GM21723 (cell line): ENCODE measurements around the gene INSYN1.
"Not testable (repeated sequence)": the region's sequence is repeated elsewhere in the genome, so short reads cannot be mapped to it uniquely, and the experiment has no call there.

Experiments
- ATAC-seq: cut with Tn5 transposase; IDR thresholded peaks from one replicate; pipeline ENCODE4 v1.9.1; 2021; ENCODE audit warnings: mild to moderate bottlenecking, moderate library complexity; ENCODE audit not compliant: unreplicated experiment

The INSYN1 gene, protein sequence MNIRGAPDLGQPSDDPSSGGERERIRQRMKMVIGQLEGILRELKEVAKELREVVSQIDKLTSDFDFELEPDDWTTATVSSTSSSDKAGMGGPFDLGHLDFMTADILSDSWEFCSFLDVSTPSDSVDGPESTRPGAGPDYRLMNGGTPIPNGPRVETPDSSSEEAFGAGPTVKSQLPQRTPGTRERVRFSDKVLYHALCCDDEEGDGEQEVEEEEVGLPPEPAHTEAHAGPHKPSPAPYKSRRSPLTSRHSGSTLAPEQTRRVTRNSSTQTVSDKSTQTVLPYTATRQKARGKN

DNA sequence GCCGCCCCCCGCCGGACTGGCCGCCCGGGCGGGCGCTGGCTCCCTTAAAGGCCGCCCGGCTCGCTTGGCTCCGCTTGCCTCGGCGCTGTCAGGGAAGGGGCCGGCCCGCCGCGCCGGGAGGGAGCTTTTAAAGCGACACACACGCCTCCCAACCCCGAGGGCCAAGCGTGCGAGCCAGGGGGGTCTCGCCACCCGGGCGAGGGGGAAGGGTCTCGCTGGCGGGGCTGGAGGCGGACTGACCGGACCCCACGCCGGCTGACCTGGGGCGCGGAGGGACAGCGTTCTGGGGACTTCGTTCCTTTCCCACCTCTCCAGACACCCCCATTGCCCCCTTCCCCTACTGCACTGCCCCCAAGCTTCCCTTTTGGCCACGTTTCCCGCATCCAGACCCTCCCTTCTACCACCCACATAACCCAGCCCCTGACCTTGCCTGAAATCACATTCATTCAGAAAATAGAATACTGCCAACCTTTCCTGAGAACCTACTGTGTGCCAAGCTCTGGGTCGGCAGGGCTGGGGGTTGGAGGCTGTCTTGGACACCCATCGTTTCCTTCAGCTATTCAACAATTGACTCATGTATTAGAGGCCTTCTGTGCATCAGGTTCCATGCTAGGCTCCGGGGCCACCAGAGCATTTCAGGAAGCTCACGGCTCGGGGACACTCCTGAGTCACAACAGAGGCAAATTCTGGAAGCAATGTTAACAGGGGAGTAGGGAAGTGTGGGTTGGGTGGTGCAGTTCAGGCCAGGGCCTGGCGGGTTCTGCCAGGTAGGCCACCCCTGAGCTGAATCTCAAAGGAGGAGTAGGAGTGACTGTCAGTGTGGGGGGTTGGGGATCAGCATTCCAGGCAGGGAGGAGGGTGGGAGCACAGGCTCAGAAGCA, at the start of gene INSYN1:
Gene INSYN1, minus strand, starts transcription at position 102 of the 881 bp plus-strand sequence. CDS start 2,221 bp downstream, outside the sequence.
- ATAC-seq = no peak

DNA sequence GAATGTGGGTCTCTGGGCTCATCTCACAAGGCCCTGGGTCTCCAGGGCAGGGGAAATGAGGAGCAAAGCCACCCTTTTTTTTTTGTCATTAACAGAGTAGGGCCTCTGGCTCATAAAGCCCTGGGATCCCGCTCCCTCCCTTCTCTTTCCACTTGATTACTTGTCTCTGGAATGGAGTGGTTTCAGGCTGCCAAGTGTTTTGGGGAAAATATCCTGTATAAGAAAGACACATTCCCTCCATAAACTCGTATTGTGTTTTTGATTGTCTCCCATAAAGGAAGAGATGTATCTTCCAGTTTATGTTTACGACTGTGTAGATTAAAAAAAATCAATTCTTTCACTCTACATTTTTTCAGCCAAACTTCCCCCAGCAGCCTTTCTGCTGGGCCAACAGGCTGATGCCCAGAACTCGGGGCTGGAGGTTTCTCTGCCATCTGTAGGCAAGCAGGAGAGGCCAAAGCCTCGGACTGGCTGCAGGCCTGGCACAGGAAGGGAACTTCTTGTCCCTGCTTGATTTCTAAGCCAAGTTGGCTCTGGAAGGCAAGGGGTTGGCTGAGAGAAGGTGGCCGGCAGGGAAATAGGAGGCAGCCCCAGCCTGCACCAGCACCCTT, 49.4 kb upstream of the INSYN1 start:
- no peak for ATAC-seq

DNA sequence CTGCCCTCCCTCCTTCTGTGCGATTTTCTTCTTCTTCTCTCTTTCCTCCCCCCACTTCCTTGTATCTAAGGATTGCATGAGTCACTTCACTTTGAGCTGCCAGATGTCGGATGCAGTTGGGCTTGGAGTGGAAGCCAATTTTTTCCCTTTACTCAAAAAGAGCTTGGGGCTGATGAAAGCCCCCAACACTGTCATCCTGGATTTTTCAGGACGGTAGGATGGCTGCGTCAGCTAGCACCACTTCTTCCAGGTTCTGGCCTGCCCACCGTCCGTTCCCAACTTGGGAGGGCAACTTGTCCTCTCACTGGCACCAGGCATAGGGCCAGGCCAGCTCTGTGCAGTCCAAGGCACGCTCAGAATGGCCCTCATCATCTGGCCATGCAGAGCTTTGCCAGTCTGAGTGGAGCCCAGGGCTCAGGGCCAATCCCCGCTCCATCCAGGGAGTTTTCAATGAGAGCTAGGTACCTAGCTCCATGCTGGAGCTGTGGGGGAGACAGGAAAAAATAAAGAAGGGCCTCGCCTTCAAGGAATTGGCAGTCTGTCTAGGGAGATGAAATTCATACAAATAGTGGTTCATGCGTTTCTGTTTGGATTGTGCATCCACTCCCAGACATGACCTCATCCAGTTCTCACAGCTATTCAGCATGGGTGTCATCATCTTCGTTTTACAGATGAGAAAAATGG, 47.7 kb upstream of the INSYN1 start:
- ATAC-seq = no peak

DNA sequence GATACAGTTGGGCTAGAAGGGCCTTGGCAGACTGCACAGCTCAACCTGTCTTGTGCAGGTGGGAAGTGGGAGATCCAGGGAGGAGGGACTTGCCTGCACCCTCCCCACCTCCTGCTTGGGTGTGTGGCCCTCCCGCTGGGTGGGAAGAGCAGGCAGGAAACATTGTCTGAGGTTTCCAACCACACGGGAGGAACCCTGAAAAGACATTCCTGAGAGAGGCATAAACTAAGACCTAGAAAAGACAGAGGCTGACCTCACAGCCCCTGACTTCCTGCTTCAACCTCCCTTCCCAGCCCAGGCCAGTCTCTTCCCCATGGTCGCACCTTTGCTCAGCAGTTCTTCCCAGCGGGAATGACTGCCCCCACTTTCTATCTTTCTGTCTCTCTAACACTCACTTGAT, 46.3 kb upstream of the INSYN1 start:
- ATAC-seq = no peak

DNA sequence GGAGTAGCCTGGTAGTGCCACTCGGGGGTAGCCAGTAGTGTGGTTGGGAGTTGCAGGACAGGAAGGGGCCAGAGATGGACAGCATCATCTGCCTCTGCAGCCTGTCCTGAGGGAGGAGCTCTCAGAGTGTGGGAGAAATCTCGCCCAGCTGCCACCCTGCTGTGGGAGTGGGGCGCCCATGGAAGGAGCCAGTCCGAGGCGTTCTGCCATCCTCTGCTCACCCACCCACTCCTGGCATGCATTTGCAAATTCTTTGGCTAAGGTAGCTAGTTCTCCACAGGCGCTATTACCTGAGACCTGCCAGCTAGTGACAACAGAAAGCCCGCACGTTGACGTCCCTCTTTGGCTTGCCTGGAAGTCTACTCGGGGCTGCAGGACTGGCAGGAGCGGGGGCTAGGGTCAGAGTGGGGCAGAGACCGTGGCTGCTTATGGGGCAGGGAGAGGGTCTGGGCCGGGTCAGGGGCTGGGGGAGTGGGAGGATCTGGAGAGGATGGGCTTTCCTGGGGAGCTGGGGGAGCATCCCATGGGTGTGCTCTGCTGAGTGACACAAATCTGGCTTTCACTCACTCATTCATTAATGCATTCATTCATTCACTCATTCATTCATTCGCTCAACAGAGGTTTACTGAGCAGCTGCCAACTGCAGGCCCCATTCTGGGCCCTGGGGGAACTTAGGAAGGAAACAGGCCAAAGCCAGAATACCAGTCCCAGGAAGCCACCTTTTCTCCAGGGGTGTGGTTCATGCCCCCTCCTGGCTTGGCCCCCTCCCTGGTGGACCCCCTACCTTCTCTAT, 44.4 kb upstream of the INSYN1 start:
- no peak for ATAC-seq

DNA sequence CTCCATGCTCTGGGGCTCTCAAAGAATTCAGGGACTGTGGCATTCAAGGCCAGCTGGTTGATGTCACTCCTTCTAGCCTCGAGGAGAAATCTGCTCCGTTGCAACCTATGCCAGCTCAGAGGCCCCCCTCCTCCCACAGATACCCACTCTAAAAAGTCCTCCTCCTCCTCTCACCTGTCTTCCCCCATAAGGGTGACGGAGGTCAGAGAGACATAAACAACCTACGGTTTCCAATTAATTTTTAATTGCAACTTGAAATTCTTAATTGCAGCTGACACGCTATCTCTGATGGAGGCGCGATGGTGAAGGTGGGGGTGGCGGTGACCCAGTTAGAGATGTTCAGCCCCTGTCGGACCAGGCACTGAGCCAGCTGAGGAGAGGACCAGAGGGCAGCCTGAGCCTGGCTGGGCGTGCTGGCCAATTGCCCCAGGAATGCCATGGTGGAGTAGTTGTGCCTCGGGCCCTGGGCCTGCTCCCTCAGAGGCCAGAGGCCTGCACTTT, 43.2 kb upstream of the INSYN1 start:
- no peak for ATAC-seq

DNA sequence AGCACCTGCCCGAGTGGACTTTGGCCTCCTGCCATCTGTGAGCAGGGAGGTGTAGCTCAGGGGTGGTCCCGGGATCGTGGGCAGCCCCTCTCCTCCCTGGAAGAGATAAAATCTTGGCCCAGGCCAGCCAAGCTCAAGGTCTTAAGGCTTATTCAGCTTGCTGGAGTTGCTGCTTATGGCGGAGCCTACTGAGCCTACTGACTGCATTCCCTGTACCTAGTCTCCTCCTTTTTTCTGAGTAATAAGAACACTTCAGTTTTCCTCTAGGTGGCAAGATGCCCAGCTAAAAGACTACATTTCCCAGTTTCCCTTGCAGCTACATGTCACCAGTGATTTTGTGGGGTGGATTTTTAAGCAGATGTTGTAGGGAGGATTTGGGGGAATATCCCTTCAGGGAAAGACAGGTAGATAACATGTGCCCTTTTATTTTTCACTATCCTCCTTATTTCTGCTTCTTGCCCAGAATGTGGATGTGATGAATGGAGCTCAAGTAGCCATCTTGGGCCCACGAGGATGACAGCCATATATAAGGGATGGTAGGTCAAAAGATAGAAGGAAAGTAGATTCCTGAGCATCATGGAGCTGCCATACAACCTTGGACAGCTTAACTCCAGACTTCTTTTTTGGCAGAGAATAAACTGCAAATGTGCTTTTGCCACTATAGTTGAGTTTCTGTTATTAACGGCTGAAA, 41.4 kb upstream of the INSYN1 start:
- no peak for ATAC-seq

DNA sequence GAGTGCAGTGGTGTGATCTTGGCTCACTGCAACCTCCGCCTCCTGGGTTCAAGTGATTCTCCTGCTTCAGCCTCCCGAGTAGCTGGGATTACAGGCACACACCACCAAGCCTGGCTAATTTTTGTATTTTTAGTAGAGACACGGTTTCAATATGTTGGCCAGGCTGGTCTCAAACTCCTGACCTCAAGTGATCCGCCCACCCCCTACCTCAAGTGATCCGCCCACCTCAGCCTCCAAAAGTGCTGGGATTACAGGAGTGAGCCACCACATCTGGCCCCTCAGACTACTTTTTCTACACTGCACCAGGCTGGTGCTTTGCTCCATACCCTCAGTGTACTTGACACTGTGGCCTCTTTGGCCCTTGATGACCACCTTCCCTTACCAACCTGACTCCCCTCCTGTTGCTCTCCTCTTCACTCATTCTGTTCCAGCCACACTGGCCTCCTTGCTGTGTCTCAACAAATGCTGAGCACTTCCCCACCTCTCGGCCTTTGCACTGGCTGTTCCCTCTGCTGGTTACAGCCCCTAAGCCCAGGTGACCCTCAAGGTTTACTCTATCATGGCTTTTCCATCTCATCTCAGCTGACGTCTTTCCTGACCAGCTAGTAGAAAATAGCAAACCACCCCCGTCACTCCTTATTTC, 39.9 kb upstream of the INSYN1 start:
- ATAC-seq = not testable (repeated sequence)

DNA sequence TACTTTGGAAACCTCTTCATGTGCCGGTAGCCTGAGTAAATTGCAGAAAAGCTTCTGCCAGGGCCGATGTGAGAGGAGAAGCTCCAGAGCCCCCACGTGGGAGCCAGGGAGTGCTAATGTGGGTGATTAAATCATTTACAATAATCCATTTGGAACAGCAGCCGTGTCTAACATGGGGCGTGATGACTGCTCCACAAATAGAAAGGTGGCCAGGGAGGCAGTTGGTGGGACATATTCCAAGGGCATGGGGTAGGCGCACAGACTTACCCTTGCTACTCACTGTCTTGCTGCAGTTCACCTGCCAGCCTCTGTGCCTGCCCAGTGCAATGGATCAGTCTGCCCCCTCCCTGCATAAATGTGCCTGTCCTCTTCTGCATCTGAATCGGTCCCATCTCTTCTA, 39.3 kb upstream of the INSYN1 start:
- ATAC-seq = no peak

DNA sequence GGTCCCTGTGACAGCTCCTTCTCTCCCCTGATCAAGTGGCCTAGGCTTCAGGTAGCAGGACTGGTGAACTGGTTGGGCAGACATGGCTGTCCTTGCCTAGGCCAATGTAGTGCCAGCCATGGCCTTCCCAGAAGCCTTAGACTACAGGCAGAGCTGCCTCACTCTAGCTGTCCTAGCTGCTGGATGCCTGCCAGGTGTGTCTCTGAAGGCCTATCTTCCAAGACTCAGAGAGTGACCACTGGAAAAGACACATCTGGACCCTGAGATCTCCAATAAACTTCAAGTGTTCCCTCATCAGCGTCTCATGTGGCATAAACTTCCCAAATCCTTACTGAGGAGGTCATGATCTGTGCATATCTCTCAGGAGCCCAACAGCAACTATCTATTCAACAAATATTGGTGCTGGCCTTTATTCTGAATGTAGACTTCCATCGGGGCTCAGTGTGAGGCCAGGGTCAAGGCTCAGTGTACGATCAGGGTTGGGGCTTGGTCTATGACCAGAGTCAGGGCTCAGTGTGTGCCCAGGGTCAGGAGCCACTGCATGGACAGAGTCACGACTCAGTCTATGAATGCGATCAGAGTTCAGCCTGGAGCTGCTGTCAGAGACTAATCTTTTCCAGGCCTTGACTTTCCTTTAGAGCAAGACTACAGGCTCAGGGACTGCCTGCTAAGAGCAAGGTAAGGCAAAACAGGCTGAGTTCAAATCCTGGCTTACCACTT, 36.5 kb upstream of the INSYN1 start:
- no peak for ATAC-seq

DNA sequence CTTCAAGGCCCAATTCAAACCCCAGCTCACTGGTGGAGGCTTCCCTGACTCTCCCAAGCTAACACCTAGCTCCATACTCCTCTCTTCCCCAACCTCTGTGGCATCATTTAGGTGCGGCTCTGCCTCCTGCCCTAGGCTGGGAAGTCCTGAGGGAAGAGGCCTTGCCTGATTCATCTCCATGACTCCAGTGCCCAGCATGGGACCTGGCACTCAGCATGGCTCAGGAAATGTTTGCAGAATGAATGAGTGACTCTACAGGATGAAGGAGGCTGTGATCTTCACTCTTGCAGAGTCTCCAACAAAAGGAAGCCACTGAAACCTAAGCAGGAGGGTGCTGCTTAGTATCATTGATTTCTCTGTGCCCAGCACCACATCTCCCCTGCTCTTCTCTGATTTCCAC, 34.5 kb upstream of the INSYN1 start:
- ATAC-seq = no peak

DNA sequence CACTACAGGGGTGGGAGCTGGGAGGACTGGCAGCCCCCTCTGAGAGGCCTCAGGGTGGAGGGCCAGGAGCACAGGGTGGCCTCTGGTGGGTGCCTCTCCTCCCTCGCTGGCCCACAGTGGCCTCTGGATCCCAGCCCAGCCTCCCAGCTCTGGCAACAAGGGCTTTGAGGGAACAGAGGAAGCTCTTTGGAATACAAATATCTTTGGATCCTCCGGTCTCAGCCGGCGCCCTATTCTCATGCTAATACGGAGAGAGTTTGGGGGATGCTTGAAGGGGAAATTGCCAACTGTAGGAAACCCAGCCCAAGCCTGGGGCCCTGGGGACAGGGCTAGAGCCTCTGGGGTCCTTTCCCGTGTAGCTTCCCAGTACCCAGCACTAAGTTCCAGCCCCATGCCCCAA, 33.4 kb upstream of the INSYN1 start:
- ATAC-seq = no peak

DNA sequence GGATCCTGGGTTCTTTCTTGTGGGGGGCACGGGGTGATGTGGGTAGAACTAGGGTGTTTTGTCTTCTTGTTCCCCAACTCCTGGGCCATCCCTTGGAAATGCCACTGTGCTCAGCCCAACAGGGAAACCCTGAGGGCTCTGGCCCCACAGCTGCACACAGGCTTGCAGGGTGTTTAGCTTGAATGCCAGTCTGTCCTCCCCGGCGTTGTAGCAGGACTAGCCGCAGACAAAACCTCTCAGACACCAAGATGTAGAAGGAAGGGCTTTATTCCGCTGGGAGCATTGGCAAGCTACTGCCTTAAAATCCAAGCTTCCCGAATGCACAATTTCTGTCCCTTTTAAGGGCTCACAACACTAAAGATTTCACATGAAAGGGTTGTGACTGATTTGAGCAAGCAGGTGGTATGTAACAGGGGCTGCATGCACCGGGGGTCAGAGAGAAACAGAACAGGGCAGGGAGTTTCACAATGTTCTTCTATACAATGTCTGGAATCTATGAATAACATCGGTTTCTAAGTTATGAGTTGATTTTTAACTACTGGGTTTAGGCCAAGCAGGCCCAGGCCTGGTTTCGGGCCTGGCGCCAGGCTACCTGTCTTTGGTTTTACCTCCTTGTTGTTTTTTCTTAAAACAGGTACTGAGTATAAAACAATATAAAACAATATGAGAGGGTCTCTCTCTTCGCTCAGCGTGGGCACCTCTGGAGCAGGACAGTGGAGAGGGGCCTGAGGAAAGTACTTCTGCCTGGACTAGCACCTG, 32.3 kb upstream of the INSYN1 start:
- ATAC-seq = not testable (repeated sequence)

DNA sequence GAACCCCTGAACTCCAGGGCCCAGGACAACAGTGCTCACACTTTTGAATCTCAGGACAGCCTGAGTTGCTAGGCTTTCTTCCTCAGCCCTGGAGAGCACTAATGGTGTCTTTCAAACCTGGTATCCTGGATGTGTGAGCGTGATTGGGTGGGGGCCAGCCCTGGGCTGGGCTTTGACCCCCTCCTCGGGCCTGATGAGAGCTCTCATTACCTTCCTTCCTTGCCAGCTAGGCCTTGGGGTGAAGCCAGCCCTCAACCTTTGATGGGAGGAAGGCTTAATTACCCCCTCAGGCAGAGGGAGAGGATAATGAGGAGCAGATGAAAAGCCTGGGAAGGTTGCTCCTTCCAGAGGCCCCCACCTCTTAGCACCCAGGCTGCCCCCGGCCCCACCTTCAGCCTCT, 31.1 kb upstream of the INSYN1 start:
- no peak for ATAC-seq

DNA sequence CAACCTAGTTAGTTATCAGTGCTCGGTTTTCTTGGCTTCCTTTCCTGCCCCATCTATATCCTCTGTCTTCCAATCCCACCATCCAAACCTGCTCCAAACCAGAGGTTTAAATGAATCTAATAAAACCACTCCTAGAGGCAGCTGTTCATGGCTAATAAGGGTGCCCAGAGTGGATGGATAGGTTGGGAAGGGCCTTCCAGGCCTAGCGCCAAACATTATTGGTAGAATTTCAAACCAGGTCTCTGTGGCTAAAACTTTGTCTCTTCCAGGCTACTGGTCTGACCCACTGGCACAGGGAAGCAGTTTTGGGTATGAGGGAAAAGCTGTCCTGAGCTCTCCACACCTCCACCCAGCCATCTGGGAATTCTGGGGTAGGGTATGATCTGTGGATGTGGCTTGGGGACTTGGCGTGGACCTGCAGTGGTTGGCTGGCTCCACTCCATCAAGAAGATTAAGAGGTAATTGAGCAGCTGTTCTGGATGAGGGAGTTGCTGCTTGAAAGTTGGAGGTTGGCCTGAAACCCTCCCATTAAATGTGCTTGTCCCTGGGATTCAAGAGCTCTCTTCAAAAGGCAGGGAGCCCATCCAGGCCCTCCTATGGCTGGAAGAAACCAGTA, 29.3 kb upstream of the INSYN1 start:
- ATAC-seq = no peak

DNA sequence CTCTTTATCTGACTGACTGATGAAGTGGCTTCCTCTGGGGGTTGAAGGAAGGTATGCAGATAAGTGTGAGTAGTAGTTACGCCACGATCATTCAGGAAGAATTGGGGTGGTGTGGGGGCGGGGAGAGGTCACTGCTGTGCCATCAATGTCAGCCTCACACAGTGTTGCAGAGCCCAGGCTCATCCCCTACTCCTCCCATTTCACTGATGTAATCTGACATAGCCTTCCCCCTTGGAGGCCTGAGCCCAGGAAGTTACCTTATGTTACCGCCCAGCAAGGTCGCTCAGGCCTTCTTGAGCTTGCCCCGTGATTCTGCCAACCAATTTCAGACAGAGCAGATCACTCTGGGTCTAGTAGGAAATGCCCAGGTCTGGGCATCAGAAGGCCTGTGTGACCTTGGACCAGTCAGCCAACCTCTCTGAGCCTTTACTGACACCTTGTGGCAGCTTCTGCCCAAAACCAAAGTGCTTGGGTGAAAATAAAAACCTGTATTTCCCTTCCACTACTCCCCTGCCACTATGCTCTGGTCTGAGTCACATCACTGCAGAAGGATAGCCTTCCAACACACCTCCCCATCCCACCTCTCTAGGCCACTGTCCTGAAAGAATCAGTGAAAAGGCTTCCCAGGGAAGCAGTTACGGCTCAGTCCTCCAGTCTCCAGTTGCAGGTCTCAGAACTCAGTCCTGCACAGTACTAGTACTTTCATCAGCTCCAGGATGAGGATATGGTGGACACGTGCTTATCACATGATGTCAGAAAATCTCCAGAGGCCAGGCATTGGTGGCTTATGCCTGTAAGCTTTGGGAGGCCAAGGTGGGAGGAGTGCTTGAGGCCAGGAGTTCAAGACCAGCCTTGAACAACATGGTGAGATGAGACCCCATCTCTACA, 28.1 kb upstream of the INSYN1 start:
- no peak for ATAC-seq
